GM19043 (cell line): ENCODE measurements around the gene MRPL58.
"Not testable (repeated sequence)": the region's sequence is repeated elsewhere in the genome, so short reads cannot be mapped to it uniquely, and the experiment has no call there.

ENCODE experiments used
- ATAC-seq: cut with Tn5 transposase; IDR thresholded peaks from one replicate; pipeline ENCODE4 v1.9.1; 2021; ENCODE audit warnings: low read depth; ENCODE audit not compliant: unreplicated experiment

Gene MRPL58

DNA sequence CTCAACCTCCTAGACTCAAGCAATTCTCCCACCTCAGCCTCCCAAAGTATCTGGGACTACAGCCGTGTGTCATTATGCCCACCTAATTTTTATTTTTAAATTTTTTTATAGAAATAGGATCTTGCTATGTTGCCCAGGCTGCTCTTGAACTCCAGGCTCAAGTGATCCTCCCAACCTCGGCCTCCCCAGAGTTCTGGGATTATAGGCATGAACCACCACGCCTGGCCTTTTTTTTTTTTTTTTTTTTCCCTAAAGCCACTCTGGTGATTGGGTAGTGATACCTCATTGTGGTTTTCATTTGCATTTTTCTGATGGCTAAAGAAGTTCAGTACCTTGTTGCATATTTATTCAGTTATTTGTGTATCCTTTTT is 26.3 kb upstream of the MRPL58 start:
- no peak for ATAC-seq

GRCh38 chr17:74987418-74987908 is 25.0 kb upstream of the MRPL58 start, which contains the start of gene CDR2L:
CDR2L (plus strand) TSS chr17:74987632; CDS start chr17:74988044, 412 bp downstream.
- ATAC-seq: peak; percentile 95

- ATAC-seq: no peak
Measured at GRCh38 chr17:74987909-74988711, 24.4 kb upstream of the MRPL58 start.

GRCh38 chr17:74990581-74991105 is 21.8 kb upstream of the MRPL58 start:
- no peak for ATAC-seq

GRCh38 chr17:74992223-74992622 is 20.2 kb upstream of the MRPL58 start:
- ATAC-seq: no peak

DNA sequence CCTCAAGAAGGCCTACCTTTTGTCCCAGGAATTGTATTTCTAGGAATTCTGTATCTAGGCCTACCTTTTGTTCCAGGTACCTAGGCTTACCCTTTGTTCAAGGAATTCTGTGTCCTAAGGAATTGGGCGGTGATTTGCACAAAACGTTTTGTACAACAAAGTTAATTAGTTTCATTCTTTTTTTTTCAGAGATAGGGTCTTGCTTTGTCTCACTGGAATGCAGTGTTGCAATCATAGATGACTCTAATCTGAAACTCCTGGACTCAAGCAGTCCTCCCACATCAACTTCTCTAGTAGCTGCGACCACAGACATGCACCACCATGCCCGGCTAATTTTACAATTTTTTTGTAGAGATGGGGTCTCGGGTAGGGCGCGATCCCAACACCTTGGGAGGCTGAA is 18.0 kb upstream of the MRPL58 start:
- ATAC-seq: no peak

DNA sequence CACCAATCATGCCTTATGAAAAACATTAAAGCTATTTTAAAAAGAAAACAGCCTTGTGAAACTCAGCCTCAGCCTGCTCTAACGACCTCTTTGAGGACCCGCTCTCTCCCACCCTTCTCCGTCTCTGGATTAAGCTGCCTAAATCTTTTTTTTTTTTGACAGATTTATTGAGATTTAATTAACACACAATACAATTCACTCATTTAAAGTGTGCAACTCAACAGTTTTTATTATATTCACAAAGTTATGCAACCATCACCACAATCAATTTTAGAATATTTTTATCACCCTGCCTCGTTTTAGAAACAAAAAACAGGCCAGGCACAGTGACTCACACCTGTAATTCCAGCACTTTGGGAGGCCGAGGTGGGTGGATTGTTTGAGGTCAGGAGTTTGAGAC is 16.6 kb upstream of the MRPL58 start:
- ATAC-seq: no peak

DNA sequence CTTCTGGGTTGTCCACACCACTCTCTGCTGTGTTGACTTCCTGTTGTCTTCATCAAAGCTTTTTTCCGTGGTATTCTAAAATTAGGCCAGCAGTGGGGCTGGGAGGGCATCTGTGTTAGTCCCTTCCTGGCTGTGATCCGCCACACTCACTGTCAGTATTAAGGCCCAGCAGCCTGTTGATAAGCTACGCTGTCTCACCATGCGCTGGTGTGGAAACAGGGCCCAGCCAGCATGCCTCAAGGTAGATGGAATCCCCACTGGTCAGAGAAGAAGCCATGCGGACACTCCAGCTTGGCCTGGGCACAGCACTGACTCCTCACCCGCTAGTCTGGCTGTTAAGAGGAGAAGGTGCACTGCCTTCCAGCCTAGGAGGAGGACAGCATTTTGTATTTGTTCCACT is 13.7 kb upstream of the MRPL58 start:
- no peak for ATAC-seq

GRCh38 chr17:74999523-74999922 is 12.9 kb upstream of the MRPL58 start:
- ATAC-seq: no peak

DNA sequence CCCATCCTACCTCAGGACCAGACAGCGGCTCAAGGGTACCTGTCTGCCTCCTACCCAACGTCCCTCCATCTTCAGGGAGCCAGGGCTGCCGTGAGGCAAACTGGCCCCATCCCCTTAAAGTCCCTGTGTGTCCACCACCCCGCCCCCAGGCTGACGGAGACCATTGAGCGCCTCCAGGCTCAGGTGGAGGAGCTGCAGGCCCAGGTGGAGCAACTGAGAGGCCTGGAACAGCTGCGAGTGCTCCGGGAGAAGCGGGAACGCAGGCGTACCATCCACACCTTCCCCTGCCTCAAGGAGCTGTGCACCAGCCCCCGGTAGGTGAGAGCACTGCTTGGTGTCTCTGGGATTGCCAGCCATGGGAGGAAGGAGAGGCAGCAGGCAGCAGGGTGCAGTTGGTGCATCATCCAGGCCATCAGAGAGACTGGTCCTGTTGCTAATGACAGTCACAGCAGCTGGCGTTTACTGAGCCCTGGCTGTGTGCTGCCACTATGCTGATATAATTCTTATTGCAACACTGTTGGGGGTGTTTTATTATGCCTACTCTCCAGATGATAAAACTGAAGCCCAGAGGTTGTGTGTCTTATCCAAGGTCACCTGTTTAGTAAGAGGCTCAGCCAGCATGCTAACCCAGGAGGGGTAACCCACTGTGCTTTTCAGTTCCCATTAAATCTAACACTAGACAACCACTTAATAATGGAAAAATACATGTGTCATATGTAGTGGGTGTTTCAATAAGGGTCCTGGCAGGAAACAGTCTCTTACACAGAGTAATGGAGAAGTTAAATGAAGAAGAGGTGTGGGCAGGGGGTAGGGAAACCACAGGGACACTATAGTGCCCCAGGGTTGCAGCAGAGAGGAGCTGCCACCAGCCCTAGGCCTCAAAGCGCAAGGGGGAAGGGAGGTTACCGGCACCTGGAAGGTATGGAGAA is 10.3 kb upstream of the MRPL58 start:
- no peak for ATAC-seq

DNA sequence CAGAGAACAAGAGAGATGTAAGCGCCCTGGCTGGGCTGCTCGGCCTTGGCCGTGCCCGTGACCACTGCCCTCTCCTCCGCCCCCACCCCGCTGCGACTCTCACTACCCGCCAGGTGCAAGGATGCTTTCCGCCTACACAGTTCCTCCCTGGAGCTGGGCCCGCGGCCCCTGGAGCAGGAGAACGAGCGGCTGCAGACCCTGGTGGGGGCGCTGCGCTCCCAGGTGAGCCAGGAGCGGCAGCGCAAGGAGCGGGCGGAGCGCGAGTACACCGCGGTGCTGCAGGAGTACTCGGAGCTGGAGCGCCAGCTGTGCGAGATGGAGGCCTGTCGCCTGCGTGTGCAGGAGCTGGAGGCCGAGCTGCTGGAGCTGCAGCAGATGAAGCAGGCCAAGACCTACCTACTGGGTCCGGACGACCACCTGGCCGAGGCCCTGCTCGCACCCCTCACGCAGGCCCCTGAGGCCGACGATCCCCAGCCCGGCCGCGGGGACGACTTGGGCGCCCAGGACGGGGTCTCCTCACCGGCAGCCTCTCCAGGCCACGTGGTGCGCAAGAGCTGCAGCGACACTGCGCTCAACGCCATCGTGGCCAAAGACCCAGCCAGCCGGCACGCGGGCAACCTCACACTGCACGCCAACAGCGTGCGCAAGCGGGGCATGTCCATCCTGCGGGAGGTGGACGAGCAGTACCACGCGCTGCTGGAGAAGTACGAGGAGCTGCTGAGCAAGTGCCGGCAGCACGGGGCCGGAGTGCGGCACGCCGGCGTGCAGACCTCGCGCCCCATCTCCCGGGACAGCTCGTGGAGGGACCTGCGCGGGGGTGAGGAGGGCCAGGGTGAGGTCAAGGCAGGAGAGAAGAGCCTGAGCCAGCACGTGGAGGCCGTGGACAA is 9.2 kb upstream of the MRPL58 start:
- ATAC-seq: no peak

- ATAC-seq: no peak
Measured at GRCh38 chr17:75003957-75004355, 8.5 kb upstream of the MRPL58 start.

GRCh38 chr17:75004371-75004770 is 8.1 kb upstream of the MRPL58 start:
- no peak for ATAC-seq

DNA sequence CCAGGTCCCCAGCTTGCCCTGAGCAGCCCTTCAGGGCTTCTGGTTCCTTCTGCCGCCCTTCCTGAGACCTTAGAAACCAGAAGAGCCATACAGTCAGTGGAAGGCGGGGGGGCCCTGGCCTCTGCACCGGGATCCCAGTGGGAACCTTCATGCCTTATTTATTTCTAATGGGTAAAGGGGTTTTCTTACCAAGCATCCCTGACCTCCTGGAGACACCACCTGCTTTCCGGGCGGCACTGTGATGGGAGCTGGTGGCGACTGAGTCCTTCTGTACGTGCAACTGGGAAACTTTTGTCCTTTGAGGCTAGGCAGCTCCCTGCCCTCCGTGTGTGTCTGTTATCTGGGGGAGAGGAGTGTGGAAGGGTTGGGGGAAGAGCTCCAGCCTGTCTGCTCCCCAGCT is 7.2 kb upstream of the MRPL58 start:
- ATAC-seq: no peak

DNA sequence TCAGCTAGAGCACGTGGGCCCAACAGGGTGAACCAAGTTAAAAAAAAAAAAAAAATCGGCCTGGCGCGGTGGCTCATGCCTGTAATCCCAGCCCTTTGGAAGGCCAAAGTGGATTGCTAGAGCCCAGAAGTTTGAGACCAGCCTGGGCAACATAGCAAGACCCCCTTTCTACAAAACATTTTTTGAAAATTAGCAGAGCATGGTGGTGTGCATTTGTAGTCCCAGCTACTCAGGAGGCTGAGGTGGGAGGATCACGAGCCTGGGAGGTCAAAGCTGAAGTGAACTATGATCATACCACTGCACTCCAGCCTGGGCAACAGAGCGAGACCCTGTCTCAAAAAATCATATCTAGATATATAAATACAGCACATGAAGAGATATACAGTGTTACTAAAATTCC is 6.4 kb upstream of the MRPL58 start:
- not testable (repeated sequence) for ATAC-seq

- ATAC-seq: no peak
Measured at GRCh38 chr17:75006653-75007052, 5.8 kb upstream of the MRPL58 start.

DNA sequence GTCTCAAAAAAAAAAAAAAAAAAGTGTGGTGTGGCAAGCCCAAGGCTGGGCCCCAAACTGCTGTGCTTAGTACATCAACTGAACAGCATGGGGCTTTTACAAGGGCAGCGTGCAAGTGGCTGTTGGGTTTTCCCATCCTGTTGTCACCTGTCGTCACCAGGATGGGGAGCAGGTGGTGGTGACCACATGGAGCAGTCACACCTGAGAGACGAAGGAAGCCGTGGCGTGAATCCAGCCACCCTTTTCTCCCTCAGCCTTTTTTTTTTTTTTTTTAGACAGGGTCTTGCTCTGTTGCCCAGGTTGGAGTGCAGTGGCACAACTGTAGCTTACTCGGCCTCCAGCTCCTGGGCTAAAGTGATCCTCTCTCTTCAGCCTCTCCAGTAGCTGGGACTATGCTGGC is 4.1 kb upstream of the MRPL58 start:
- ATAC-seq: no peak

- no peak for ATAC-seq
Measured at GRCh38 chr17:75009139-75009724, 3.2 kb upstream of the MRPL58 start.

GRCh38 chr17:75010683-75011400 is 1.6 kb upstream of the MRPL58 start:
- ATAC-seq: no peak
